HG03135 (cell line): ENCODE results near the gene LRPPRC.

Source experiments
- ATAC-seq: cut with Tn5 transposase; IDR thresholded peaks from one replicate; pipeline ENCODE4 v1.9.1; 2021; ENCODE audit warnings: mild to moderate bottlenecking, moderate library complexity; ENCODE audit not compliant: unreplicated experiment

LRPPRC gene

GRCh38 chr2:43872151-43872550 is 123.6 kb downstream of the LRPPRC start:
- ATAC-seq = no peak

- no peak for ATAC-seq
Observed at GRCh38 chr2:43855292-43855691, 140.5 kb downstream of the LRPPRC start.

- no peak for ATAC-seq
Observed at GRCh38 chr2:43854671-43855070, 141.1 kb downstream of the LRPPRC start.

GRCh38 chr2:43853141-43854081 is 142.4 kb downstream of the LRPPRC start:
- no peak for ATAC-seq

GRCh38 chr2:43852196-43852730 is 143.5 kb downstream of the LRPPRC start:
- ATAC-seq = no peak

GRCh38 chr2:43851011-43851980 is 144.5 kb downstream of the LRPPRC start:
- ATAC-seq = no peak

- ATAC-seq = no peak
Observed at GRCh38 chr2:43848214-43848613, 147.6 kb downstream of the LRPPRC start.

GRCh38 chr2:43846140-43846793 is 149.5 kb downstream of the LRPPRC start:
- ATAC-seq = no peak

GRCh38 chr2:43845181-43845580 is 150.6 kb downstream of the LRPPRC start:
- ATAC-seq = no peak

GRCh38 chr2:43842866-43843226 is 152.9 kb downstream of the LRPPRC start:
- no peak for ATAC-seq

- no peak for ATAC-seq
Observed at GRCh38 chr2:43841949-43842865, 153.6 kb downstream of the LRPPRC start.

GRCh38 chr2:43840965-43841364 is 154.8 kb downstream of the LRPPRC start:
- ATAC-seq = no peak

GRCh38 chr2:43839776-43840564 is 155.8 kb downstream of the LRPPRC start:
- ATAC-seq = no peak

- no peak for ATAC-seq
Observed at GRCh38 chr2:43838560-43839267, 157.1 kb downstream of the LRPPRC start, which contains the start of the genes ABCG5 and ABCG8. Gene ABCG5 (minus strand): TSS chr2:43838839. CDS start chr2:43838679, 160 bp downstream. Gene ABCG8 (plus strand): TSS chr2:43838971. CDS start chr2:43839054, 83 bp downstream.

GRCh38 chr2:43837831-43838559 is 157.8 kb downstream of the LRPPRC start:
- no peak for ATAC-seq

- no peak for ATAC-seq
Observed at GRCh38 chr2:43837033-43837432, 158.8 kb downstream of the LRPPRC start.
